ENCODE results near the gene ALK.

The ALK gene

GRCh38 chr2:29347774-29348461, 573.5 kb downstream of the ALK start:
- no peak for FAIRE-seq

GRCh38 chr2:29345236-29345635, 576.1 kb downstream of the ALK start:
- no peak for FAIRE-seq

GRCh38 chr2:29343830-29344229, 577.6 kb downstream of the ALK start:
- FAIRE-seq: no peak

GRCh38 chr2:29336341-29337241, 584.8 kb downstream of the ALK start:
- no peak for FAIRE-seq

GRCh38 chr2:29335396-29335795, 586.0 kb downstream of the ALK start:
- FAIRE-seq: no peak

GRCh38 chr2:29334706-29335105, 586.7 kb downstream of the ALK start:
- FAIRE-seq: no peak

GRCh38 chr2:29332540-29332939, 588.8 kb downstream of the ALK start:
- FAIRE-seq: no peak

GRCh38 chr2:29329899-29330298, 591.5 kb downstream of the ALK start:
- no peak for FAIRE-seq

GRCh38 chr2:29326926-29327325, 594.5 kb downstream of the ALK start:
- no peak for FAIRE-seq

GRCh38 chr2:29325544-29325943, 595.8 kb downstream of the ALK start:
- no peak for FAIRE-seq

GRCh38 chr2:29323961-29324360, 597.4 kb downstream of the ALK start:
- FAIRE-seq: no peak

GRCh38 chr2:29323301-29323700, 598.1 kb downstream of the ALK start:
- no peak for FAIRE-seq

GRCh38 chr2:29322011-29322410, 599.4 kb downstream of the ALK start:
- FAIRE-seq: no peak

- no peak for FAIRE-seq
Measured at GRCh38 chr2:29317801-29318485, 603.4 kb downstream of the ALK start.

- FAIRE-seq: no peak
Measured at GRCh38 chr2:29317077-29317517, 604.3 kb downstream of the ALK start.

- no peak for FAIRE-seq
Measured at GRCh38 chr2:29314816-29315571, 606.4 kb downstream of the ALK start.

GRCh38 chr2:29311458-29311857, 609.9 kb downstream of the ALK start:
- no peak for FAIRE-seq

GRCh38 chr2:29310650-29311348, 610.6 kb downstream of the ALK start:
- FAIRE-seq: no peak

GRCh38 chr2:29309090-29310029, 612.0 kb downstream of the ALK start:
- no peak for FAIRE-seq

GRCh38 chr2:29308366-29308765, 613.0 kb downstream of the ALK start:
- no peak for FAIRE-seq

- no peak for FAIRE-seq
Measured at GRCh38 chr2:29307519-29307918, 613.9 kb downstream of the ALK start.
